Mucosa of descending colon (tissue), 3 donors: Measurements from ENCODE around the gene BANF1. TPM values are rescaled to one million over a fixed set of nuclear protein-coding genes. Genes with fewer than 3 reads are reported as not detected.

Experiments used
- ATAC-seq: fragments of 200-7000 bp; cut with Tn5 transposase; one replicate; pipeline ENCODE4 v1.9.1; 2020; ENCODE audit warnings: mild to moderate bottlenecking, moderate library complexity
- DNase-seq, 3 donors: peaks; one replicate each; pipeline ENCODE4 v3.0.0-alpha.2; 2020
- H3K36me3 ChIP-seq: fragments of 200-600 bp; one replicate; pipeline ENCODE4 v1.8.0; 2021; ENCODE audit warnings: low read depth, mild to moderate bottlenecking
- H3K4me1 ChIP-seq: fragments of 200-600 bp; one replicate; pipeline ENCODE4 v1.8.0; 2021; ENCODE audit warnings: low read depth, mild to moderate bottlenecking
- H3K4me3 ChIP-seq: fragments of 200-600 bp; one replicate; pipeline ENCODE4 v1.8.0; 2021; ENCODE audit warnings: mild to moderate bottlenecking
- H3K9me3 ChIP-seq: fragments of 200-600 bp; one replicate; pipeline ENCODE4 v1.8.0; 2021; ENCODE audit warnings: mild to moderate bottlenecking
- CTCF ChIP-seq: fragments of 200-600 bp; IDR thresholded peaks from one replicate; pipeline ENCODE4 v1.8.0; 2022; ENCODE audit warnings: antibody characterized with exemption, mild to moderate bottlenecking
- intact Hi-C, 2 donors: fragments of 100-400 bp; cut with DNase I in 1 of 2; cut with micrococcal nuclease in 1 of 2; formaldehyde crosslinking; loops; one replicate each; pipeline versions ENCODE4 v1.11.0 to v1.11.1; 2022; cut with DNase I, micrococcal nuclease
- total RNA-seq, 3 donors: library from RNA; stranded (reverse); fragmentation: NEBNext Ultra II Directional in 2 of 3; extraction: Animal tissue kit (Norgen Biotek cat#: 25700) in 2 of 3; gene quantifications; one replicate each; pipeline versions ENCODE4 v1.2.1 to v1.2.4, GENCODE V29; 2021 to 2023
- donor health status: DM: no; HTN: no; CAD: no; lungs with moderate emphysema.
- donor health status: DM: no; HTN: no; CAD: no.
- donor health status: DM: no; HTN: yes; CAD: no.

The BANF1 gene
- total RNA-seq, 3 donors from 2014 or later: 130 to 155 (median 131) TPM

GRCh38 chr11:66026017-66026529 is 23.8 kb downstream of the BANF1 start, which contains the start of gene CATSPER1:
CATSPER1 (minus strand) TSS chr11:66026479; CDS start chr11:66026379, 100 bp downstream.
- DNase-seq: no peak

GRCh38 chr11:66032957-66033735 is 30.8 kb downstream of the BANF1 start:
- Histone ChIP-seq H3K4me3 (no peak overlapping the region), H3K9me3 (no peaks in the 10 kb centered on the region), H3K36me3 (no peaks in the 10 kb centered on the region), H3K4me1 (no peaks in the 10 kb centered on the region)
- intact Hi-C loops: no loop called here
- DNase-seq (no peak), ATAC-seq (no peak)
- TF ChIP-seq CTCF: no peak

More at GRCh38 chr11:66026017-66026529, 23.8 kb downstream of the BANF1 start, which contains the start of gene CATSPER1:
- H3K36me3 ChIP-seq: no peaks in the 10 kb centered on the region
- intact Hi-C loops: no loop called here
- H3K4me1 ChIP-seq: no peaks in the 10 kb centered on the region
- no peak for ATAC-seq
- H3K9me3 ChIP-seq: no peaks in the 10 kb centered on the region
- TF ChIP-seq CTCF: no peak
- no peak within 1 kb of the TSS for H3K4me3 ChIP-seq

- H3K36me3 ChIP-seq: no peaks in the 10 kb centered on the region
- TF ChIP-seq CTCF: no peak
- DNase-seq (no peak), ATAC-seq (no peak)
- intact Hi-C loops: no loop called here
- no peaks in the 10 kb centered on the region for H3K4me1 ChIP-seq
- no peaks in the 10 kb centered on the region for H3K9me3 ChIP-seq
- no peak overlapping the region for H3K4me3 ChIP-seq
Observed at GRCh38 chr11:66035653-66036333, 33.5 kb downstream of the BANF1 start.

GRCh38 chr11:66036334-66036710 is 34.0 kb downstream of the BANF1 start:
- intact Hi-C loops: no loop called here
- Histone ChIP-seq H3K36me3 (no peaks in the 10 kb centered on the region), H3K9me3 (no peaks in the 10 kb centered on the region), H3K4me3 (no peak overlapping the region), H3K4me1 (no peaks in the 10 kb centered on the region)
- no peak for TF ChIP-seq CTCF
- DNase-seq: no peak
- ATAC-seq: no peak

GRCh38 chr11:66037327-66037726 is 35.0 kb downstream of the BANF1 start:
- H3K36me3 ChIP-seq: no peaks in the 10 kb centered on the region
- TF ChIP-seq CTCF: no peak
- H3K4me3 ChIP-seq: no peak overlapping the region
- no peaks in the 10 kb centered on the region for H3K4me1 ChIP-seq
- DNase-seq (no peak), ATAC-seq (no peak)
- intact Hi-C loops: no loop called here
- no peaks in the 10 kb centered on the region for H3K9me3 ChIP-seq
